Esophagus mucosa (tissue), 1 donor: Measurements from ENCODE around the gene AHRR. TPM values are rescaled to one million over a fixed set of nuclear protein-coding genes. Genes with fewer than 3 reads are reported as not detected.
A peak's percentile ranks its signal among the peaks of the same experiment; 100 is the strongest.
"Not testable (repeated sequence)": the region's sequence is repeated elsewhere in the genome, so short reads cannot be mapped to it uniquely, and the experiment has no call there.

Experiments used
- ATAC-seq: fragments of 200-7000 bp; cut with Tn5 transposase; one replicate; pipeline ENCODE4 v1.9.1; 2020
- total RNA-seq: library from RNA; stranded (reverse); gene quantifications from one replicate; pipeline ENCODE4 v1.2.4, GENCODE V29; 2023
- donor health status: DM: yes; HTN: yes; CAD: no.

AHRR gene
- total RNA-seq, 1 donor from 2014 or later: 1.1 TPM

DNA sequence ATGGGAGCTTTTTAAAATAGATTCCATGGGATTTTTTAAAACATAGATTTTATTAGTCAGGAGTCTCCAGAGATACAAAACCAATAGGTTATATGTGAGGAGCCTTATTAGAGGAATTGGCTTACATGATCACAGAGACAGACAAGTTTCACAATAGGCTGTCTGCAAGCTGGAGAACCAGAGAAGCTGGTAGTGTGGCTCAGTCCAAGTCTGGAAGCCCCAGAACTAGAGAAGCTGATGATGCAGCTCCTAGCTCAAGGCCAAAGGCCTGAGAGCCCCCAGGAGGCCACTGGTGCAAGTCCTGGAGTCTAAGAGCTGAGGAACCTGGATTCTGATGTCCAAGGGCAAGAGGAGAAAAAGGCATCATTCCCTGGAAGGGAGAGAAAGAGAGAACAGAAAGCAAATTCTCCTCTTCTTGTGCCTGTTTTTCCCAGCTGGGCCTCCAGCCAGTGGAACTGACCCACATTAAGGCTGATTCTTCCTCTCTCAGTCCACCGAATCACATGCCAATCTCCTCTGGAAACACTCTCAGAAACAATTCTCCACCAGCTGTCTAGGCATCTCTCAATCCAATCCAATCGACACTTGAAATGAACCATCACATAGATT lies 59.3 kb downstream of the AHRR start:
- no peak for ATAC-seq

DNA sequence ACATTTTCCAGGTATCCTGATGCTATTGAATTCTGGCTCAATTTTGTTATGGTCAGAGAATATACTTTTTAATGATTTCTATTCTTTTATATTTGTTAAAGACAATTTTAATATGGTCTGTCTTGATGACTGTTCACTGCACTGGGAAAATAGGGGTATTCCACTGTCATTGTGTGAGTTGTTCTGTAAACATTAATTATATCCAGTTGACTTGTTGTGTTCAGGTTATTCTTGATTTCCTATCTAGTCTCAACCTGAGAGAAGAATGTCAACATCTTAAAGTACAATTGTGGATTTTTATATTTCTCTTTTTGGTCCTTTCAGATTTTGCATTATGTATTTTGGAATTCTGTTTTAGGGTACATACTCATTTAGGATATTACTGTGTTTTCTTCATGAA lies 61.6 kb downstream of the AHRR start:
- ATAC-seq: no peak

DNA sequence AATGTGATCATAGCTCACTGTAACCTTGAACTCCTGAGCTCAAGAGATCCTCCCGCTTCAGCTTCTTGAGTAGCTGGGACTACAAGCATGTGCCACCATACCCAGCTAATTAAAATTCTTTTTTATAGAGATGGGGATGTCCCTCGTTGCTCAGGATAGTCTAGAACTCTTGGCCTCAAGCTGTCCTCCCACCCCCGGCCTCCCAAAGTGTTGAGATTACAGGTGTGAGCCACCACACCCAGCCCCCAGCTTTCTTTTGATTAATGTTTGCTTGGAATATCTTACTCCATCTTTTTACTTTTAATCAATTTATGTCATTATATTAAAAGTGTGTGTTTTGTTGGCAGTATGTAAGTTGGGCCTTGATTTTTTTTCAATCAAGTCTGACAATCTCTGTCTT lies 62.1 kb downstream of the AHRR start:
- no peak for ATAC-seq

DNA sequence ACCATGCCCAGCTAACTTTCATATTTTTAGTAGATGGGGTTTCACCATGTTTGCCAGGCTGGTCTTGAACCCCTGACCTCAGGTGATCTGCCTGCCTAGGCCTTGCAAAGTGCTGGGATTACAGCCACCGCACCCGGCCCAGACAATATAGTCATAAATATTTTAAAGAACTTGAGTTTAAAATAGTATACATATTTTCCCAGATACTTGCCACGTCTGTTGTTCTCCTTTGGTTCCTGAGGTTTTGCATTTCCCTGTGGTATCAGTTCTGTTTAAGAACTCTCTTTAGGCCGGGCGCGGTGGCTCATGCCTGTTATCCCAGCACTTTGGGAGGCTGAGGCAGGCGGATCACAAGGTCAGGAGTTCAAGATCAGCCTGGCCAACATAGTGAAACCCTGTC lies 63.1 kb downstream of the AHRR start:
- not testable (repeated sequence) for ATAC-seq

DNA sequence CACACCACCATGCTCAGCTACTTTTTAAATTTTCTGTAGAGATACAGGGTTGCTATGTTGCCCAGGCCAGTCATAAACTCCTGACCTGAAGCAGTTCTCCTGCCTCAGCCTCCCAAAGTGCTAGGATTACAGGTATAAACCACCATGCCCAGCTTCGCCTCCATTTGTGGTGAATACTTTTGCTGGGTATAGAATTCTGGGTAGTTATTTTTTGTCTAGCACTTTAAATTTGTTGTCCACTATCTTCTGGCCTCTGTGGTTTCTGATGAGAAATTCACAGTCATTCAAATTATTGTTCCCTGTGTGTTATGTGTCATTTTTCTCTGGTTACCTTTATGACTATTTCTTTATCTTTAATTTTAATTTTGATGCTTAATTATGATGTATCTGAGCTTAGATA lies 63.8 kb downstream of the AHRR start:
- no peak for ATAC-seq

DNA sequence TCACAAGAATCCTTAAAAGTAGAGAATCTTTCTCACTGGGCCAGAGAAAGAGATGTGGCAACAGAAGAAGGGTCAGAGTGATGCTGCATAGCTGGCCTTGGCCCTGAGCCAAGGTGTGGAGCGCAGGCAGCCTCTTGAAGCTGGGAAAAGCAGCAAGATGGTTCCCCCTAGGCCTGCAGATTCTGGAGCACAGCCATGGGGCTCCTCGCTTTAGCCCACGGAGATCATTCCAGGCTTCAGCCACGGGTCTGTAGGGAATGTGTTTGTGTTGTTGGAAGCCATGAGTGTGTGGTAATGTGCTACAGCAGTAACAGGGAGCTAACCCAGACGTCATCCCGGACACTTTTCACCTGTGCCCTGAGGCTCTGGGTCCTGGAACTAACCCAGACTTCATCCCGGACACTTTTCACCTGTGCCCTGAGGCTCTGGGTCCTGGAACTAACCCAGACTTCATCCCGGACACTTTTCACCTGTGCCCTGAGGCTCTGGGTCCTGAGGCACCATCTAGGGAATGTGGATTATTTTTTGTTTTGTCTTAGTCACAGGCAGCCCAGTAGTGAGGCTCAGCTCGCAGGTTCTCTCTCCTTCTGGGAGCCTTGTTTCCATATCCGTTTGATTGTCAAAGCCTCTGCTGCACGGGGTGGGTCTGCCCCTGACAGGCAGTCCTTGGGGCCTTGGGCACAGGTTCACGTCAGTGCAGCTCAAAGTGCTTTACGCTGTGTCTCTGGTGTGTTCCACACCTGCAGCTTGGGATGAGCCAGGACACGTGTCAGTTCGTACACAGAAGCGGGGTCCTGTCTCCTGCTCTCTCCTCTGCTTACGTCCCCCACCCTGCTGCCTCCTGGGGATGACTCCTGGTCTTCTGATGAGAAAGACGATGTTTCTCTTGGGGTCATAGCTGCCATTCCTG lies 65.2 kb downstream of the AHRR start:
- ATAC-seq: no peak

DNA sequence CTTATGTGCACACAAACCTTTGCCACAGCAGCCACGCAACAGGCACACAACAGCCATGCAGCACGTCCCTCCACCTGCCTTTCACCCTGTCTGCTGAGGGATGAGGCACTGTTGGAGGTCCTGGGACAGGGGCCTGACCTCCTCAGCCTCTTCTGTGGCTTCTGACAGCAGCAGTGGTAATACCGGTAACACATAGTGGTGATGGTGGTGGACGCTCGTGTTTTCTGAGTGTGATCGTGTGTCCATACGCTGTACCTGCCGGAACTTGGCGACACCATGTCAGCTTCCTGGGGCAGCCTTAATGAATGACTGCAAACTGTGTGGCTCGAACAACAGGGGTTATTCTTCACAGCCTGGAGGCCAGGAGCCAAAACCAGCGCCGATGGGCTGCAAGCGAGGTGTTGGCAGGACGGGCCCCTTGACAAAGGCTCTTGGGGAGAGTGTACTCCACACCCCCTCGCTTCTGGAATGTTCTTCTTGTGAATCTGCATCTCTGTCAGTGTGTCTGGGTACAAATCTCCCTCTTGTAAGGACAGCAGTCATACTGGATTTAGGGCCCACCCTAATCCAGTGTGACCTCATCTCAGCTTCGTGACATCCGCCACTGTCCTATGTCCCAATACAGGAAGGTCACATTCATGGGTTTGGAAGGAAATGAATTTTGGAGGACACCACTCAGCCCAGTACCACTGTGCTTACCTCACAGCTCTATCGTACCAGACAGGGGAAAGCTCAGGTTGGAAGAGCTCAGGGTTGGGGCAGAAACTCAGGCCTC lies 66.2 kb downstream of the AHRR start:
- ATAC-seq: no peak

DNA sequence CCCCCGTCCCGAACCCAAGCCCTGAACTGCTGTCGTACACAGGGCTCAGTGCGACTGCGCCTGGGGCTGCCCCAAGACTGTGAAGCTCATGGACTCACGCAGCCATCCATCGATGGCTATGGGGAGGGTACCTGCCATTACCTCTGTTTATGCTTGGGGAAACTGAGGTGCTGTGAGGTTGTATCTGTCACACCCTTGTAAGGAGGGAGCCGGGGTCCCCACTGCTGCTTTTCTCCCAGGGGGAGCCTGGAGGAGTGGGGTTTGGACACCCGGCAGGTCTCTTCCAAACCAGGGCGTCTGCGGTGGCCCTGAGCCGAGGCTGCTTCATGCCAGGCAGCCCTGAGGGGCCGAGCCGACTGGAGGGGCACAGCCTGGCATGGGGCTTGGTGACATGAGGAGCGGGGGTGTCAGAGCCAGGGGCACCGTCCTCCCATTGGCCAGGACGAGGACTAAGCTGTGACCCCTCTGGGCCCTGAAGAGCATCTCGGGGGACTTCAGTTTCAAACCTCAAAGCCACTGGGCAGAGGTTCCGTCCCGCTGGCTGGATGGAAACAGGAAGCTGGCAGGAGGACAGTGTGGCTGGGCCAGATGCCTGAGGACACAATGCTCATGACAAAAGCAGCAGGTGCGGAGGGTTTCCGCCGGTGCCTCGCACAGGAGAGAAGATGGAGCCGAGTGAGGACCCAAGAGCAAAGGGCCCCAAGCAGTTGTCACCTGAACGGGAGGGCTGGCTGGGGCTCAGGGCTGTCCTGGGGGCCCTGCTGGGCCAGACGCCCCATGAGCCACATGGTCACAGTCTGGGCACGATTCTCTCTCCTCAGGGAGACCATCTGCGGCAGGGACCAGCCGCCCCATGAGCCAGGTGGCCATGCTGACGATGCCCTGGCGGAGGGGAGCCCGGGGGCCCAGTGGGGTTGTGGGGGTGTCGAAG lies 67.0 kb downstream of the AHRR start:
- ATAC-seq: no peak

DNA sequence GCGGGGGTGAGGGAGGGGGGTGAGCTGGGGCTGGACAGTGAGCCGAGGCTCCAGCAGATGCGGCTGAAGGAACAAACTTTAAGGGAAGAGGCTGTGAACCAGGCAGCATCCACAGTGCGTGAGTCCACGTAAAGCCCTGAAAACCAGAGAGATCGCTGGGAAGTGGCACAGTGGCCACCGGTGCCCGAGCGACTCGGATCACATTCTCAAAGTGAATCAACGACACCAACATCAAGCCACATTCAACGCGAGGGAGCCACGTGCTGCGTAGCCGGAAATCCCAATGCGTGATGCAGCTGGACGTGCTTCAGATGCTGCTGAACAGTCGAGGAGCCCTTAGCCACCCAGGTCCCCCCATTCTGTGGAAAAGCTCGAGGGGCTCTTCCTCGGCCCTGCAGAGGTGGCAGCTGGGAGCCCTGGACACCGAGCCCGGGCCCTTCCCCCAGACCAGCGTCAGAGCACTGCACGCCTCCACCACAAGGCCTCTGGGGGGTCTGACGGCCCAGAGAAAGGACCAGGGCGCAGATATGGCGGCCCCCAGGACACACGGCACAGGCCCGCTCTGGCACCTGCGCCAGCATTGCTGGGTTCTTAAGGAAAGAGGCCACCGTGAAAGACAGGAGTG lies 67.8 kb downstream of the AHRR start:
- ATAC-seq: no peak

DNA sequence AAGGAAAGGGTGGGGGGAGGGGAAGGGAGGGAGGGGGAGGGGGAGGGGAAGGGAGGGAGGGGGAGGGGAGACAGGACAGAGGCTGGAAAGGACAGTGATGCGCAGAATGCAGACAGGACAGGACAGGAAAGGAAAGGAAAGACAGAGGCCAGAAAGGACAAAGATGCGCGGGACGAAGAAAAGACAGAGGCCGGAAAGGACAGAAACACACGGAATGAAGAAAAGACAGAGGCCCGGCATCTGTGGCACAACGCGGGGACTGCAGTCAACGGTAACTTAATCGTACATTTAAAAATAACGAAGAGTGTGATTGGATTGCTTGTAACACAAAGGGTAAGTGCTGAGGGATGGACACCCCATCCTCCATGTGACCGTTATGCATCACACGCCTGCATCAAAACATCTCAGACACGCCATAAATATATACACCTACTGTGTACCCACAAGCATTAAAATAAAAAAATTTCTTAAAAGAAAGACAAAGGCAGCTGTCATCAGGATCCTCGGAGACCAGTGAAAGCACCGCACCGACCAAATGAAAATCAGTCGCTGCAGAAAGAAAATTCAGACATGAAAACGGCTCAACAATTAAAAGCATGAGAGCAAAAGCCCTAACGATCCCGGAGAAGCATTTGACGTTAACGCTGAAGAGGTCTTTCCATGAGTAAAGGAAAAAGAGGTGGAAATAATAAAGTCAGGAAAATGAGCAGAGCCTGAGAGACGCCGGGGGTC lies 68.5 kb downstream of the AHRR start:
- ATAC-seq: no peak

DNA sequence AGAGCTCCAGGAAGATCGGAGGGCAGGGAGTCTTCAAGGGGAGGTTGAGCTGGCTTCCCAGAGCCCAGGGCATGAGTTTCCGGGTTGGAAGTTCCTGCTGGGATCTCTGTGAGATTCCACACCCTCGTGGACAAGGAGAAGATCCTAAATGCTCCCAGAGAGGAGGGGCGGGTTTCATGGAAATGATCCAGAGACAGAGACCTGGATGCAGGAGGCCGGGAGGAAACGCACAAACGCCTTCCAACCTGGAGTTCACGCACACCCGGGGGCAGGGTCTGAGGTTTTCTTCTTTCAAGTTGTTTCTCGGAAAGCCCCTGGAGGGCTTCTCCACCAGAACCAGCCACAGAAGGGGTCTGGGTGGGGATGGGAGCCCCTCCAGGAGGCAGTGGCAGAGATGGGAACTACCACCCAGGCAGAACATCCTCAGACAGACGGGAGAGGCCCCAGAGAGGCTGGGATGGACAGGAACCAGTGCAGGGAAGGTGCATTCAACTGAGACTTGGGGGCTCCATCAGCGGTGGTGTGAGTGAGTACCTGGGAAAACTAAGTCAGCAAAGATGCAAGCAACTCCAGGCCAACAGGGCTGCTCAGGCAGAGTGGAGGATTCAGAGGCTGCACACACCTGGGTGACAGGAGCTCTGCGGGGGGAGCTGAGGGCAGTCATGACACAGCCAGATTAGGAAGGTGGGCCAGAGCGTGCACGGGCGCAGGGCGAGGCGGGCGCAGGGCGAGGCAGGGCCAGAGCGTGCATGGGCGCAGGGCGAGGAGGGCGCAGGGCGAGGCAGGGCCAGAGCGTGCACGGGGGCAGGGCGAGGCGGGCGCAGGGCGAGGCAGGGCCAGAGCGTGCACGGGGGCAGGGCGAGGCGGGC lies 69.3 kb downstream of the AHRR start:
- peak; percentile 51 for ATAC-seq

DNA sequence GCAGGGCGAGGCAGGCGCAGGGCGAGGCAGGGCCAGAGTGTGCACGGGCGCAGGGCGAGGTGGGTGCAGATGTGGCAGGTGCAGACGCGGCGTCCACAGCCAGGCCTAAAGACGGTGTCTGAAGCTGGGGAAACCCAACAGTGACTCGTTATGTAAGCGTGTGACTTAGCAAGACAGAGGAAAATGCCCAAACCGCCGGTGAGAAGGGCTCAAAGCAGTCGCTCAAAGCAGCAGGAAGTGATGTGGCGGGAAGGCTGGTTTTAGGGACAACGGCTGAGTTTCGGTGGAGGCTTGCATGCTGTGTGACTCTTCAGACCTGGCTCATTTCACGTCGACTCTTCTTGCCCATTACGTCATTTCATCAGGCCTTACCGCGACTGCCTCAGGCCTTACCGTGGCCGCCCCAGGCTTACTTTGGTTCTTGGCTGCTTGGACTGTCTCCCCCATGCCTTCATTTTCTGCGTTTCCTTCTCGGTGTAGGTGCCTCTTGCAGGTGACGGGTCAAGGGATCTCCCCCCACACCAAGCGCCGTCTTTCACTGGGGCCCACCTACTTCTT lies 71.0 kb downstream of the AHRR start:
- ATAC-seq: peak; percentile 14

DNA sequence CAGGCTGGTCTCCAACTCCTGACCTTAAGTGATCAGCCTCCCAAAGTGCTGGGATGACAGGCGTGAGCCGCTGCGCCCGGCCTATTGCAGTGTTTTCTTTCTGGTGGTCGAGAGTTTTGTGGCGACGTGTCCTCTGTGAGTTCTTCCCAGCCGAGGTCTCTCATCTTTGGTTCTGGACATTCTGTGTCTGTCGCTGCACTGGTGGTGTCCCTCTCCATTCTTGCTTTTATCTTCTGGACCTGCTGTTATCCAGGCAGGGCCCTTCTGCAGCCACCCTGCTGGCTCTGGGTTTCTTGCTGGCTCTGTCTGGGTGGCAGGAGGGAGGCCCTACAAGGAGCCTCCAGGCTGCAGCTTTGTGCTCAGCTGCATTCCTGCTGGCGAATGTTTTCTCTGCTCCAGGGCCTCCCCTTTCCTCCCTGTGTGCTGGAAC lies 72.3 kb downstream of the AHRR start:
- ATAC-seq: no peak

DNA sequence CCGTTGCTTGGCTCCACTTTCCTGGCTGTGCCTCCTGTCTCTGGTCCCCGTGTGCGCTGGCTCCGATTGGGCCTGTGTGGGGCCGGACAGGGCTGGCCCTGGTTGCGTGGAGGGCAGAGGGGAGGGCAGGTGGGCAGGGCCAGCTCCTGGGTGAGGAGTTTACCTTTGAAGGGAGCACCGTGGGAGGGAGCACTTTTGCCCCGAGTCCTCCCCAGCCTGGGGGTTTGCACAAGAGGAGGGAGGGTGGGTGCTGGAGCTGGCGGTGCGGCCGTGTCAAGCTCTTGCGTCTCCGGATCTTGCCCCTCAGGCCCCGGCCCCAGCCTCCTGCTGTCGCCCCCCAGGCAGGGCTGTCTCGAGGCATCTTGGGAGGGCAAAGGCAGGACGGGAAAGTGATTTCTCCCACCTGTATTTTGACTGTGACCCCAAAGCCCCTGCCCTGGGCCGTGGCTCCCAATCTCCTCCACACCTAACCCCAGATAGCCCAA lies 73.2 kb downstream of the AHRR start:
- no peak for ATAC-seq

DNA sequence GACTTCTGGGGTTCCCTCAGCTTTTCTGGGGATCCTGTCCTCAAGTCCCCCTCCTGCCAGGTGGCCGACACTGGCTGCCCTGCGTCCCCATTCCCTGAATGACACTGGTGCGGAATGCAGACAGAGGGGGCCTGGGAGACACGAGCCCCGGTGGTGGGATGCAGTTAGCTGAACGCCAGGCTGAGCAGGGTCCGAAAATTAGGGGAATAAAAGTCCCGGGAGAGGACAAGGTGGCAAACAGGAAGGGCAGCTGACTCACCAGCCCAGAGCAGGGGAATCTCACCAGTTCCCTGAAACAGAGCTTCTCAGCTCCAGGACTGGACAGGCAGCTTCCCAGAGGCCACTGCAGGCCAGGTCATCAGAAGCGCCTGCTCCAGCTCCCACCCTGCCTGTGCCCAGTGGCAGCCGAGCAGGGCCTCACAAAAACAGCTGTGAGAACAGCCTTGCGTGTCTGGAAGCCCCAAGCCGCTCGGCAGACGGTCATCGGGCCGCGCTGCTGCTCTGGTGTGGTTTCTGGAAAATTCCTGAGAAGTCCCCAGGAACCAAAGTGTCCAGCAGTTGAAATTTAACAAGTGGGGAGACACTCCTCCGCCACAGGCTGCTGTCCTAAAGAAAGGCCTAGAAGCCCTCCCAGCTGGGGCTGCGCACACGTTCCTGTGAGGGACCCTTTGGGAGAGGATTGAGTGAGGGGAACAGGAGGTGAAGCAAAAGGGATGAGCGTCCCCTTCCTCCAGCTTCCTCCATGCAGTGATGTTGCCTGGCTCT lies 73.8 kb downstream of the AHRR start:
- ATAC-seq: no peak

DNA sequence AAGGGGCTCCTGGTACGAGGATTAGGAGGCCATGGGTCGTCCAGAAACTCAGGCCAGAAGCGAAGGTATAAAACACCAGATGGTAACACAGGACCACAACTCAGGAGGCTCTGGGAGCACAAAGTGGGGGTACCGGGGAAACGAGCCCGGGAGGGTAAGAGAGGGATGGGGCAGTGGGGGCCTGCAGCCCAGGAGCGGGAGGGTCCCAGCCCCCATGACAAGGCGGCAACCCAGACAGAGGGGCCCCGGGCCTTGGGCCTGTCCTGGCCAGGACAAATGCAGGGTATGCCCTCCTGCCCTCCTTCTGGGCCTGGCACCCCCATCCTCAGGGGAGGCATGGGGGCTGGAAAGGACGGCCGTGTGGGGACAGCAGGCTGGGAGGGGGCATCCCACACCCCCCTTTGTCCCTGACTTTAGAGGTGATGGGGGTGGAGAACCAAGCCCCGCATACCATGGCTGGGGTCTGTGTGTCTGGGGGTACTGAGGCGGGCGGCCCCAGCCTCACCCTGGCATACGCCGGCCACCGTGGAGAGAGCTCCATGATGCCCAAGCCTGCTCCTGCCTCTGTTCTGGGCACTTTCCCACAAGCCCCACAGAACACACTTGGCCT lies 74.5 kb downstream of the AHRR start:
- ATAC-seq: no peak

DNA sequence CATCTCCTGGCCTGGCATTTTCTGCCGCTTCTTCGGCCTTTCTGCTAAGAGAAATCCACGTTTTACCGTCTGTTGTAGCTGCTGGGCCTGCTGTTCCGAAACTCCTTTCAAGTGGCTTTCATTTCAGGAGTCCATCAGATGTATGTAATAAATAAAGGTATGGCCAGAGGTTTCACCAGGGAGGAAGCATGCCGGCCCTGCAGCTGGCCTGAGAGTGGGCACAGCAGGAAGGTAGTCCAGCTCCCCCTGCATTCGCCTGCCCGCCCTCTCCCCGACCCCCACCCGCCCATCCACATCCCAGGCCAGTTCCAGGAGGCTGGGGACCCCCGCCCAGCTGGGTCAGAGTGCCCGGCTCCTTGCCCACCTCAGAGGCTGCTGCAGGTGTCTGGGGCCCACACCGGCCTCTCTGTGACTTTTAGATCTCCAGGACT lies 75.0 kb downstream of the AHRR start:
- no peak for ATAC-seq

DNA sequence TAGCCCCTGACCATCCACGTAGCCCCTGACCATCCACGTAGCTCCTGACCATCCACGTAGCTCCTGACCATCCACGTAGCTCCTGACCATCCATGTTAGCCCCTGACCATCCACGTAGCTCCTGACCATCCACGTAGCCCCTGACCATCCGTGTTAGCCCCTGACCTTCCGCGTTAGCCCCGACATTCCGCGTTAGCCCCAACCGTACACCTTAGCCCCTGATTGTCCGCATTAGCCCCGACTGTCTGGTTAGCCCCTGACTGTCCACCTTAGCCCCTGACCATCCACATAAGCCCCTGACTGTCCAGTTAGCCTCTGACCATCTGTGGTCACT lies 76.6 kb downstream of the AHRR start:
- not testable (repeated sequence) for ATAC-seq
